Astrocyte (in vitro differentiated cells and primary cell): ENCODE measurements around the gene CTRB1. TPM values are rescaled to one million over a fixed set of nuclear protein-coding genes. Genes with fewer than 3 reads are reported as not detected.

Experiments used
- DNase-seq: peaks from one replicate; pipeline ENCODE4 v3.0.0-alpha.2; 2010; ENCODE audit warnings: low read depth
- FAIRE-seq: peaks from 2 replicates; lab custom pipeline; 2011; peaks lifted over from hg19 to GRCh38; lab: Jason Lieb, UNC
- H2AFZ ChIP-seq: 2 replicates; pipeline ENCODE4 v1.6.0; 2012; ENCODE audit warnings: low read depth, low read length, inconsistent platforms
- H3K27ac ChIP-seq: 2 replicates; pipeline ENCODE4 v1.5.1; 2011; ENCODE audit warnings: low read depth, low read length, inconsistent platforms
- H3K27me3 ChIP-seq: 2 replicates; pipeline ENCODE4 v1.6.0; 2011; ENCODE audit warnings: low read length, inconsistent platforms; ENCODE audit not compliant: insufficient read depth
- H3K36me3 ChIP-seq: 2 replicates; pipeline ENCODE4 v1.5.1; 2011; ENCODE audit warnings: low read length, inconsistent platforms; ENCODE audit not compliant: insufficient read depth
- H3K4me1 ChIP-seq: 2 replicates; pipeline ENCODE4 v1.5.1; 2011; ENCODE audit warnings: low read length, inconsistent platforms; ENCODE audit not compliant: insufficient read depth
- H3K4me2 ChIP-seq: 2 replicates; pipeline ENCODE4 v1.6.0; 2012; ENCODE audit warnings: low read length, inconsistent platforms
- H3K4me3 ChIP-seq: 2 replicates; pipeline ENCODE4 v1.5.1; 2011; ENCODE audit warnings: low read depth, mild to moderate bottlenecking, low read length, inconsistent platforms; ENCODE audit not compliant: insufficient read depth
- H3K79me2 ChIP-seq: 2 replicates; pipeline ENCODE4 v1.6.0; 2012; ENCODE audit warnings: mild to moderate bottlenecking, low read length, inconsistent platforms; ENCODE audit not compliant: insufficient read depth
- H3K9ac ChIP-seq: 2 replicates; pipeline ENCODE4 v1.6.0; 2012; ENCODE audit warnings: mild to moderate bottlenecking, low read length, inconsistent platforms
- H3K9me3 ChIP-seq: 2 replicates; pipeline ENCODE4 v1.5.1; 2012; ENCODE audit warnings: low read depth, mild to moderate bottlenecking, low read length, inconsistent platforms; ENCODE audit not compliant: insufficient read depth
- H4K20me1 ChIP-seq: 2 replicates; pipeline ENCODE4 v1.6.0; 2012; ENCODE audit warnings: low read length, inconsistent platforms; ENCODE audit not compliant: insufficient read depth
- H3K27ac Mint-ChIP-seq: one replicate; pipeline ENCODE4 v1.8.0; 2021; ENCODE audit warnings: mild to moderate bottlenecking, mixed read lengths; ENCODE audit not compliant: unreplicated experiment
- H3K27me3 Mint-ChIP-seq: one replicate; pipeline ENCODE4 v1.8.0; 2021; ENCODE audit warnings: low read depth, mixed read lengths; ENCODE audit not compliant: unreplicated experiment
- H3K36me3 Mint-ChIP-seq: one replicate; pipeline ENCODE4 v1.8.0; 2021; ENCODE audit warnings: low read depth, mixed read lengths; ENCODE audit not compliant: unreplicated experiment
- H3K4me1 Mint-ChIP-seq: one replicate; pipeline ENCODE4 v1.8.0; 2021; ENCODE audit warnings: low read depth, mixed read lengths; ENCODE audit not compliant: unreplicated experiment
- H3K4me3 Mint-ChIP-seq: one replicate; pipeline ENCODE4 v1.8.0; 2021; ENCODE audit warnings: mild to moderate bottlenecking, moderate library complexity, mixed read lengths; ENCODE audit not compliant: unreplicated experiment
- H3K9me3 Mint-ChIP-seq: one replicate; pipeline ENCODE4 v1.8.0; 2021; ENCODE audit warnings: mild to moderate bottlenecking, mixed read lengths; ENCODE audit not compliant: unreplicated experiment
- CTCF ChIP-seq: IDR thresholded peaks from 2 replicates; pipeline ENCODE4 v1.5.1; 2011; ENCODE audit warnings: low read depth, mild to moderate bottlenecking, inconsistent platforms, low read length, moderate library complexity; ENCODE audit not compliant: insufficient read depth
- EZH2 ChIP-seq: IDR thresholded peaks from 2 replicates; pipeline ENCODE4 v1.6.1; 2012; ENCODE audit warnings: mild to moderate bottlenecking, low read length, inconsistent platforms; ENCODE audit not compliant: insufficient read depth
- total RNA-seq: library from RNA; stranded (reverse); gene quantifications from 2 replicates; pipeline ENCODE4 v1.2.1, GENCODE V29; 2021

Gene CTRB1
- total RNA-seq, 1 donor from 2014 or later: not detected

- peaks cover 75% of the 10 kb centered on the region for H4K20me1 ChIP-seq
- Mint-ChIP-seq H3K4me3 (peak overlapping the region; percentile 94), H3K36me3 (peaks cover 3% of the 10 kb centered on the region), H3K27me3 (no peaks in the 10 kb centered on the region), H3K4me1 (peaks cover 60% of the 10 kb centered on the region), H3K9me3 (no peaks in the 10 kb centered on the region), H3K27ac (peak overlapping the region; percentile 91)
- H3K9me3 ChIP-seq: no peaks in the 10 kb centered on the region
- H3K27ac ChIP-seq: peak overlapping the region; percentile 99
- no peaks in the 10 kb centered on the region for H3K27me3 ChIP-seq
- H3K79me2 ChIP-seq: peaks cover 94% of the 10 kb centered on the region
- H2AFZ ChIP-seq: no peak overlapping the region
- TF ChIP-seq EZH2 (no peak), CTCF (no peak)
- DNase-seq (no peak), FAIRE-seq (no peak)
- H3K4me2 ChIP-seq: peak overlapping the region; percentile 91
- H3K9ac ChIP-seq: peak overlapping the region; percentile 96
- H3K36me3 ChIP-seq: no peaks in the 10 kb centered on the region
- peaks cover 84% of the 10 kb centered on the region for H3K4me1 ChIP-seq
- H3K4me3 ChIP-seq: peak overlapping the region; percentile 83
These were observed 31.5 kb downstream of the CTRB1 start for GRCh38 chr16:75250089-75250808.

GRCh38 chr16:75250809-75251279 is 32.1 kb downstream of the CTRB1 start:
- Histone ChIP-seq H3K79me2 (peaks cover 96% of the 10 kb centered on the region), H3K4me3 (peak overlapping the region; percentile 83), H2AFZ (no peak overlapping the region), H4K20me1 (peaks cover 79% of the 10 kb centered on the region), H3K9me3 (no peaks in the 10 kb centered on the region), H3K27me3 (no peaks in the 10 kb centered on the region), H3K9ac (peak overlapping the region; percentile 96), H3K36me3 (no peaks in the 10 kb centered on the region), H3K27ac (peak overlapping the region; percentile 99), H3K4me1 (peaks cover 80% of the 10 kb centered on the region), H3K4me2 (peak overlapping the region; percentile 91)
- H3K9me3 Mint-ChIP-seq: no peaks in the 10 kb centered on the region
- peak overlapping the region; percentile 91 for H3K27ac Mint-ChIP-seq
- peaks cover 3% of the 10 kb centered on the region for H3K36me3 Mint-ChIP-seq
- DNase-seq (no peak), FAIRE-seq (no peak)
- peak overlapping the region; percentile 94 for H3K4me3 Mint-ChIP-seq
- no peaks in the 10 kb centered on the region for H3K27me3 Mint-ChIP-seq
- peaks cover 63% of the 10 kb centered on the region for H3K4me1 Mint-ChIP-seq
- TF ChIP-seq CTCF: no peak
- no peak for TF ChIP-seq EZH2
